ENCODE data around the gene ZDBF2. TPM values are rescaled to one million over a fixed set of nuclear protein-coding genes. Genes with fewer than 3 reads are reported as not detected.

Gene ZDBF2
- total and polyA plus RNA-seq, 7 donors, result 0.23 to 15.0 (median 12.7) TPM

GRCh38 chr2:206328974-206329373 is 54.5 kb downstream of the ZDBF2 start:
- H3K36me3 ChIP-seq, result no peaks in the 10 kb centered on the region
- intact Hi-C loops (cut with DNase I), result no loop called here
- no peak overlapping the region for H3K27ac ChIP-seq
- DNase-seq, result no peak
- WGBS, 2 donors, result 38 to 52% methylated on average over 1 of the region's 1 CpG
- TF ChIP-seq POLR2A (IDR thresholded peaks at IDR 0.05) (no peak), EP300 (IDR thresholded peaks at IDR 0.05) (no peak), POLR2AphosphoS5 (IDR thresholded peaks at IDR 0.05) (no peak)
- TF ChIP-seq, protein P1, sequence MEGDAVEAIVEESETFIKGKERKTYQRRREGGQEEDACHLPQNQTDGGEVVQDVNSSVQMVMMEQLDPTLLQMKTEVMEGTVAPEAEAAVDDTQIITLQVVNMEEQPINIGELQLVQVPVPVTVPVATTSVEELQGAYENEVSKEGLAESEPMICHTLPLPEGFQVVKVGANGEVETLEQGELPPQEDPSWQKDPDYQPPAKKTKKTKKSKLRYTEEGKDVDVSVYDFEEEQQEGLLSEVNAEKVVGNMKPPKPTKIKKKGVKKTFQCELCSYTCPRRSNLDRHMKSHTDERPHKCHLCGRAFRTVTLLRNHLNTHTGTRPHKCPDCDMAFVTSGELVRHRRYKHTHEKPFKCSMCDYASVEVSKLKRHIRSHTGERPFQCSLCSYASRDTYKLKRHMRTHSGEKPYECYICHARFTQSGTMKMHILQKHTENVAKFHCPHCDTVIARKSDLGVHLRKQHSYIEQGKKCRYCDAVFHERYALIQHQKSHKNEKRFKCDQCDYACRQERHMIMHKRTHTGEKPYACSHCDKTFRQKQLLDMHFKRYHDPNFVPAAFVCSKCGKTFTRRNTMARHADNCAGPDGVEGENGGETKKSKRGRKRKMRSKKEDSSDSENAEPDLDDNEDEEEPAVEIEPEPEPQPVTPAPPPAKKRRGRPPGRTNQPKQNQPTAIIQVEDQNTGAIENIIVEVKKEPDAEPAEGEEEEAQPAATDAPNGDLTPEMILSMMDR (IDR thresholded peaks at IDR 0.05), result no peak
- H3K4me3 ChIP-seq, result no peak overlapping the region
- no peaks in the 10 kb centered on the region for H3K9me3 ChIP-seq
- H3K4me1 ChIP-seq, result no peaks in the 10 kb centered on the region
- H3K27me3 ChIP-seq, result no peaks in the 10 kb centered on the region

DNA sequence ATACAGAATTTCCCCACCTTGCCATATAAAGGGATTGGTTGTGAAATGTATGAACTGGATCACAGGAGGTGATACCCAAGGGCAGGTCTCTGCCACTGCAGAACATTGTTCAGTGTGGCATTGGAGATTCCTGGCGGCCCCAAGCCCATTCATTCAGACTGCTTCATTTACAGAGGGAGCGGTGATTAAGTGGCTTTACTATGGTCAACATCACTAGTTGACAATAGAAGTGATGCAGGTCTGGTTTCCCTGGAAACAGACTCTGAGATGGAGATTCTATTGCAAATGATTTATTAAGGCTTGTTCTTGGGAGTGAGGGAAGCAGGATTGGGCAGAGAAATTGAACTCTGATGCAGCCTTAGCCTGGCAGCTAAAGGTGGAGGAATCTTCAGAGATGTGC is 62.4 kb downstream of the ZDBF2 start:
- TF ChIP-seq, protein P1 (IDR thresholded peaks at IDR 0.05), result no peak
- TF ChIP-seq POLR2A (IDR thresholded peaks at IDR 0.05), result no peak
- TF ChIP-seq POLR2AphosphoS5 (IDR thresholded peaks at IDR 0.05), result no peak
- H3K9me3 ChIP-seq, result no peaks in the 10 kb centered on the region
- H3K4me1 ChIP-seq, result no peaks in the 10 kb centered on the region
- no peaks in the 10 kb centered on the region for H3K36me3 ChIP-seq
- no peak overlapping the region for H3K27ac ChIP-seq
- WGBS, 2 donors, result 70 to 79% methylated on average over 2 of the region's 2 CpGs
- no peaks in the 10 kb centered on the region for H3K27me3 ChIP-seq
- intact Hi-C loops (cut with DNase I), result no loop called here
- no peak for DNase-seq
- H3K4me3 ChIP-seq, result no peak overlapping the region

DNA sequence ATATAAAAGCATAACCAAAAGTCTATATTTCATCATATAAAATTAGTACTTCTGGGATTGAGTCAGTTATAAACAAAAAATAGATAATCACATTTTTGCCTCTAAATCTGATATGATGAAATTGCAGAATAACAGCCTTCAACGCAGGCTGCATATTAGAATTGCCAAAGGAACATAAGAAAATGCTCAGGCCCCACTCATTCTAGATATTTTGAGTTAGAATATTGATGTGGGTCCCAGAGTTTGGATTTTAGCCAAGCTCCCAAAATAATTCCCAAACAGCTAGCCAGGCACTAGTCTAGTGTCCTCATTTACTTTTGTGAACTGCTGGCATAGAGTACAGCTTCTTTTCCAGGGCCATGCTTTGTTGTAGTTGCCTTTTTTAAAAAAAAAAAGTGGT is 63.5 kb downstream of the ZDBF2 start:
- intact Hi-C loops (cut with DNase I), result no loop called here
- no peak overlapping the region for H3K27ac ChIP-seq

GRCh38 chr2:206341396-206341795 is 66.9 kb downstream of the ZDBF2 start:
- no peak for DNase-seq
- intact Hi-C loops (cut with DNase I), result no loop called here
- Histone ChIP-seq H3K9me3 (no peaks in the 10 kb centered on the region), H3K27me3 (no peaks in the 10 kb centered on the region), H3K4me3 (no peak overlapping the region), H3K27ac (no peak overlapping the region), H3K4me1 (no peaks in the 10 kb centered on the region), H3K36me3 (no peaks in the 10 kb centered on the region)
- TF ChIP-seq, protein P1 (IDR thresholded peaks at IDR 0.05), result no peak
- TF ChIP-seq POLR2AphosphoS5 (IDR thresholded peaks at IDR 0.05) (no peak), POLR2A (IDR thresholded peaks at IDR 0.05) (no peak), EP300 (IDR thresholded peaks at IDR 0.05) (no peak)
- 82 to 83% methylated on average over 4 of the region's 4 CpGs for WGBS, 2 donors

More for the DNA sequence above, 63.5 kb downstream of the ZDBF2 start:
- Histone ChIP-seq H3K4me1 (no peaks in the 10 kb centered on the region), H3K36me3 (no peaks in the 10 kb centered on the region), H3K9me3 (no peaks in the 10 kb centered on the region), H3K4me3 (no peak overlapping the region), H3K27me3 (no peaks in the 10 kb centered on the region)
- 67 to 75% methylated on average over 1 of the region's 1 CpG for WGBS, 2 donors
- DNase-seq, result no peak
- TF ChIP-seq POLR2AphosphoS5 (IDR thresholded peaks at IDR 0.05), result no peak
- TF ChIP-seq, protein P1 (IDR thresholded peaks at IDR 0.05), result no peak
- no peak for TF ChIP-seq EP300 (IDR thresholded peaks at IDR 0.05)
- TF ChIP-seq POLR2A (IDR thresholded peaks at IDR 0.05), result no peak

DNA sequence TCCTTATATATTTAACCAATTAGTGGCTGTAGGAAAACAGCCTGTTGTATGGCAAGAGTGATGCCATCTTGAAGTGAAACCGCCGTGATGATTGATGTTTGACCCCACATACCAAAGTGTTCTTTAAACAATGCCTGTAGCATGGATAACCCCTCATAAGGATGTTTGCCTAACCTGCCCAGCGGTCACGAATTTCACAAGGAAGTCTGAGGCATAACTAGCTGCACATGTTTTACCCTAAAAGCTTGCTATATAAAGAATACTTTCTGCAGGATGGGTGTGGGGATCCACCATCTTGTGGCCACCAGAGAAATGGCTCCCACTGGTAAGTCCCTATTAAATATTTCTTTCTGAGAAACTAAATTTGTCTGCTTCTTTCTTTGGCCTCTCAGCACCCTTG is 68.7 kb downstream of the ZDBF2 start:
- no peaks in the 10 kb centered on the region for H3K4me1 ChIP-seq
- H3K4me3 ChIP-seq, result no peak overlapping the region
- 39 to 70% methylated on average over 4 of the region's 4 CpGs for WGBS, 2 donors
- H3K36me3 ChIP-seq, result no peaks in the 10 kb centered on the region
- no peaks in the 10 kb centered on the region for H3K9me3 ChIP-seq
- TF ChIP-seq EP300 (IDR thresholded peaks at IDR 0.05), result no peak
- TF ChIP-seq, protein P1 (IDR thresholded peaks at IDR 0.05), result no peak
- no peak for TF ChIP-seq POLR2AphosphoS5 (IDR thresholded peaks at IDR 0.05)
- no peak for TF ChIP-seq POLR2A (IDR thresholded peaks at IDR 0.05)
- H3K27me3 ChIP-seq, result no peaks in the 10 kb centered on the region
- H3K27ac ChIP-seq, result no peak overlapping the region
- intact Hi-C loops (cut with DNase I), result no loop called here
- no peak for DNase-seq
